Hematopoietic multipotent progenitor cell treated with erythropoietin and hydrocortisone succinate and interleukin-3 and kit ligand, for 8 days (in vitro differentiated cells): Measurements from ENCODE around the gene NES.

Source experiments
- DNase-seq: peaks from one replicate; pipeline ENCODE4 v3.0.0-alpha.2; 2015

Gene NES

DNA sequence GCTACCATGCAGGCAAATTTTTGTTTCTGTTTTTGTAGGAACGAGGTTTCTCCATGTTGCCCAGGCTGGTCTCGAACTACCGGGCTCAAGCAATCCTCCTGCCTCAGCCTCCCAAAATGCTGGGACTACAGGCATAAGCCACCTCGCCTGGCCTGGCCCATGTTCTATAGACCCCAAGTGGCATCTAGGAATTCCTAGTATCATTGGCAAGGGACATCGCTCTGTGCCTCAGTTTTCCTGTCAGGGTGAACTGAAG lies 14.5 kb downstream of the NES start:
- DNase-seq, result no peak

DNA sequence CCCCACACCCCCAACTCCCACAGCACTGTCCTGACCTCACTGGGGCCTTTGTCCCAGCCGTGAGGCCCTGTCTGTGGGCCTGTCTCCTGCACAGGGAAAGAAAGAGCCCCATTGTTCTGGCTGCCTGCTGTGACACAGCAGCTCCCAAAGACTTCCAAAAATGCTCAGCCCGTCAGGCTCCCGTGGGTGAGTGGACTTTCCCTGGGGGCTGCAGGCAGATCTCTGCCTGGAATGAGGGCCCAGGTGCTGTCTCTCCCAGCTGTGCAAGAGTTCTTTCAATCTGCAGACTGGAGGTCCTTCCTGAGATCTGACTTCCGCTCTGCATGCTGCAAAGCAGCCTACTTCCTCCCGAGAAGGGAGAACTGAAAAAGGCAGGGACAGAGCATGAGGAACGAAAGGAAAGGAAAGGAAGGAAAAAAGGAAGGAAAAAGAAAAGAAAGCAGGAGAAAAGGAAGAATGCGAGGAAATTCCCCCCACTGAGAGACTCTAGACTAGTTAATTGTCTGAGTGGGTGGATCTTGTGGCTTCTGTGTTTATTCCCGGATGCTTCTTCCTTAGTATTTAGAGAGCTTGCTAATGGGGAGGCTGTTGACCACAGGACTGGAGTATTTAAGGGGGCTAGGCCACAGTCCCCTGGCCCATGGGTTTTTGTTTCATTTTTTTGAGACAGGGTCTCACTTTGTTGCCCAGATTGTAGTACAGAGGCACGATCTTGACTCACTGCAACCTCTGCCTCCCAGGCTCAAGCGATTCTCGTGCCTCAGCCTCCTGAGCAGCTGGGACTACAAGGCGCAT lies 15.0 kb downstream of the NES start:
- no peak for DNase-seq

DNA sequence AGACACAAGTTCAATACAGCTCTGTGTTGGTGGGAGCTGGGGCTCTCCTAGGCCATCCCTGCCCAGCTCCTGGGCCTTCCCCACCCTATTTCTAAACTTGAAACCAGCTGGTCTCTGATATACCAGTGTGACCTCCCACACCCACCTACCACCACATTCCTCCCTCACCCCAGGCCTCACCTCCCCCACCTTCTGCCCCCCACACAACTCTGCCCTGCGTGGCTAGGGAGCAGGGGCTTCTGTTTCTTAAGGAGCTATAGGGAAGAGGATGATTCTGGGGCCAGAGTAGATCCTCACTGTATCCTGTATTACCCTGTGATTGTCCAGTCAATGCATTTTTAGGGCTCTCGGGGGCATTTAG lies 16.5 kb downstream of the NES start:
- no peak for DNase-seq

DNA sequence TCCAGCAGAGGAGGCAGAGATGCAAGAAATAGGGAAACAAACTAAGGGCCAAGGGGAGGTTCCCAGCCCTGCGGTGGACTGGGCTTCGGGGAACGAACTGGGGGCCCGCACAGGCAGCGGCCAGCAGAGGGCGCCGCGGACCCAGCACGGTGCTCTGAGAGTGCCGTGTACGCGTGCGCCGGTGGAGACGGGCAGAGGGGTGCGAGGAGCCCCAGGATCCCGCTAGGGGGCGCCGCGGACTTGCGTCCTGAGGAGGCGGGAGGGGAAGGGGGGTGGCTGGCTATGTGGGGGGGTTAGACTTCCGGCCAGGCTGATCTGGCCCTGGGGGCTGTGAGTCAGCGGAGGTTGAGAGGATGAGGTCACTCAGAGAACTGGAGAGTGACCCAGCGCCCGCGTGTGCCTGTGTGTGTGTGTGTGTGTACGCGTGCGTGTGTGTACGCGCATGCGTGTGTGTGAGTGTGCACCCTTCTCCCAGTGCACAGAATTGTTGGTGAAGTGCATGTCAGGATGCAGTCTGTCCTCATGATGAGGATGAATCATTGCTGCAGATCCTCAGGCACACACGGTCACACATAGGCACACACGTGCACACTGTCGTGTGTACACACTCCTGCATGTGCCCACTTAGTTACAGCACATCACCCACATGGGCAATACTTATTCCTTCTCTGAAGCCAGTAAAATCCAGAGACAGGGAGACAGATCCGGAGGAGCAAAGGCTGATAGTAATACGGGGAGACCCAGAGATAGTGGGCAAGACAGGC lies 17.0 kb downstream of the NES start:
- peak; percentile 95 for DNase-seq

DNA sequence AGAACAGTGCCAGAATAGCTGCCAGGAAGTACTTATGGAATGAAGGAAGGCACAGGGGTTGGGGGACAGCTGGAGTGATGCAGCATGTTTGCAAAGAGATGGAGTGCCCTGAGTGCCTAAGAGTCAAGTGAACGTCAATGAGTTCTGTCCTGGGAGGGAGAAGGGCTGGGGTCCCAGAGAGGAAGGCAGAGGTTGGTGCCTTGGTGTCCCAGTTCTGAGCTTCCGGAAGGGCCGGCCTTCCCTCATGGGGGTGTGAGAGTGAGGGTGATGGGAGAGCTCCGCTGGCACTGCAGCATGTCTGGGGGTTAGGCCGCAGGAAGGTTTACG lies 17.6 kb downstream of the NES start:
- DNase-seq, result no peak

DNA sequence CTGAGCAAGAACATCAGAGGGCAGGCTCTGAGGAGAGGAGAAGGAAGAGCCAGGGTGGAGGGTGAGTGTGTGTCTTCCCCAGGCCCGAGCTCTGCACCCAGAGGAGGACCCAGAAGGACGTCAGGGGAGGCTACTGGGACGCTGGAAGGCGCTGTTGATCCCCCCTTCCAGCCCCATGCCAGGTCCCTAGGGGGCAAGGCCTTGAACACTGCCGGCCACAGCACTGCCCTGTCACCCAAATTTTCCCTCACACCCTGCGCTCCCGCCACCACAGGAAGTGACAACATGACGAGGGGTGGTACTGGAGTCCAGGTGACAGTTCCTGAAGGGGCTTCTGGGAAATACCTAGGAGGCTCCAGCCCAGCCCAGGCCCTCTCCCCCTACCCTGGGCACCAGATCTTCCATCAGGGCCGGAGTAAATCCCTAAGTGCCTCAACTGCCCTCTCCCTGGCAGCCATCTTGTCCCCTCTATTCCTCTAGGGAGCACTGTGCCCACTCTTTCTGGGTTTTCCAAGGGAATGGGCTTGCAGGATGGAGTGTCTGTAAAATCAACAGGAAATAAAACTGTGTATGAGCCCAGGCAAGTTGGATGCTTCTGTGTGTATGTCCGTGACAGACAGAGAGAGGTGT lies 18.1 kb downstream of the NES start:
- DNase-seq, result no peak

DNA sequence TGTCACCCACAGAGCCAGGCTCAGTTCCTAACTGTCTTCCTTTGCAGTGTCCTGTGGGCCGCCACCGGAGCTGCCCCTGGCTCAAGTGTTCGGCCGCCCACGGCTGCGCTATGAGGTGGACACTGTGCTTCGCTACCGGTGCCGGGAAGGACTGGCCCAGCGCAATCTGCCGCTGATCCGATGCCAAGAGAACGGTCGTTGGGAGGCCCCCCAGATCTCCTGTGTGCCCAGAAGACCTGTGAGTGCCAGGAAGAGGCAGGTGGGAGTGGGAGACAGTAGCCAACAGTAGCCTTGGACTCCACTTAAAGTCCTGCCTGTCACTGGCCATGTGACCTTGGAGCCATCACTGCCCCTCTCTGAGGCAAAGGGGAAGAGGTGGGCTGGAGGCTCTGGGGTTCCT lies 18.7 kb downstream of the NES start:
- DNase-seq, result no peak

DNA sequence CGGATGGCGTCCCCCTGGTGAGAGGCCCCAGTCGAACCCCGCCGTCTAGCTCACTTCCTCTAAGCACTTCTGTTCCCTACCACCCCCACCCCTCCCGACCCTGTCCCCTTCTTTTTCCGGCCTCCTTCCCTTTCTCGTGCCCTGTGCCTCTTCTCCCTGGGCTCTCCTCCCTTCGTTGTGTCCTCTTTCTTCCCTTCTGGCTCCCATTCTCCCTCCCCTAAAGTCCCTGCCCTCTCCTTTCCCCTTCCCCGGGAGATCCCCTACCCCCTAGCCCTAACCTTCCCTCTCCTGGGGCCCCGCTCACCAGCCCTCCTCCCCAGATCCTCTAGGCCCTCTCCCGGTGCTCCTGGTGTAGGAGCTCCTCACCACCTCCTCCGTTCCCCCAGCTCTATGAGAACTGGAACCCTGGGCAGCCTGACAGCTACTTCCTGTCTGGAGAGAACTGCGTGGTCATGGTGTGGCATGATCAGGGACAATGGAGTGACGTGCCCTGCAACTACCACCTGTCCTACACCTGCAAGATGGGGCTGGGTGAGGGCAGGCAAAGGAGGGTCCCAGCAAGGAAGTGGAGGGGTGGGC lies 19.4 kb downstream of the NES start:
- DNase-seq, result no peak

DNA sequence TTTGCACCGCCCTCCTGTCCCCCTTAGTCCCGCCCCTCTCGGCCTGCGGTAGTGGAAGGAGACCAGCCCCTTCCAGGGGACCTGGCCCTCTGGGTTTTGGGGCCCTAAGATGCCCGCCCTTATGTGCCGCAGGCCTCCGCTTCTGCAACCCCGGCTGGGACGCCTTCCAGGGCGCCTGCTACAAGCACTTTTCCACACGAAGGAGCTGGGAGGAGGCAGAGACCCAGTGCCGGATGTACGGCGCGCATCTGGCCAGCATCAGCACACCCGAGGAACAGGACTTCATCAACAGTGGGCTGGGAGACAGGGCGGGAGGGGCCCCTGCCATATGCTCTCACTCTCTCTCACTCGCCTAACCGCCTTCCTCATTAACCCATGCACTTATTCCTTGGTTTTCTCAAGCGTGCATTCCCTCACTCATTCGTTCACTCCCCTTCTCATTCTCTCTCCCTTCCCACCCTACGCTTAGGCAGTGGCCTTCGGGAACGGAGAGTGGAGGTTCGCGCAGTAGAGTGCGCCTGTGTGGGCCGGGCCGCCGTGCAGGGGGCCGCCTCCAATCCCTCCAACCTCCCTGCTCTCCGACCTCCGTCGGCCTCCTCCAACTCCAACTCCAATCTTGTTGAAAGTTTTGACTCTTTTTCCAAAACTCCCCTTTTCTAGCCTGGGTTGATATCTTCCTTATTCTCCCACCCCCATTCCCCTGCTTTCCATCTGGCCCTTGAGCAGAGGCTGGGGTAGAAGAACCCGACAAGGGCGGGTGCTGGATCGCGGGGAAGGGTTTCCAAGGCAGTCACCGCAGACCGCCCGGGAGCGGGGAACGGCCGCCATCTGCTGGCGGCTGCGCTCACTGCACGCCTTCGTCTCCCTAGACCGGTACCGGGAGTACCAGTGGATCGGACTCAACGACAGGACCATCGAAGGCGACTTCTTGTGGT lies 20.1 kb downstream of the NES start:
- peak; percentile 58 for DNase-seq

DNA sequence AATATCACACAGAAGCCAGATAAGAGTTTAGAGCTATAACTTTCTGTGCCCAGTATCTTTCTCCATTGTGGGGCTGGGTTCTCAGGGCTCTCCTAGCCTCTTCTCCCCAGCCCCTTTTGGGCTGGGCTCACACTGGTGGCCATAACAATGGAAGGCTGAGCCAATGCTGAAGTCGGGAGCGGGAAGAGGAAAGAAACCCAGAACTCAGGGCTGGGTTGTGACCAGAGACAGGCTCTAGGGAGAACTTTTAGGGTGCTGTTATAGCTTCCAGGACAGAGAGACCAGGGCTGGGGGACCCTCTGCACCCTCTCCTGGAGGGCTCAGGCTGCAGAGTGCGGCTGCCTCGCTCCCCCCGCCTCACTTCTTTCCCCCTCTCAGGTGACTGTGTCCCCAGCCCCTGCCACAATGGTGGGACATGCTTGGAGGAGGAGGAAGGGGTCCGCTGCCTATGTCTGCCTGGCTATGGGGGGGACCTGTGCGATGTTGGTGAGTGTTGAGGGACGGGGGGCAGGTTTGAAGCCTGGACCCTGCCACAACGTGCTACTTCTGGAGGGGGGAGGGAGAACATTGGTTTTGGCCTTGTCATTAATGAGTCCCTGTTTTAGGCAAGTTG lies 21.2 kb downstream of the NES start:
- no peak for DNase-seq

DNA sequence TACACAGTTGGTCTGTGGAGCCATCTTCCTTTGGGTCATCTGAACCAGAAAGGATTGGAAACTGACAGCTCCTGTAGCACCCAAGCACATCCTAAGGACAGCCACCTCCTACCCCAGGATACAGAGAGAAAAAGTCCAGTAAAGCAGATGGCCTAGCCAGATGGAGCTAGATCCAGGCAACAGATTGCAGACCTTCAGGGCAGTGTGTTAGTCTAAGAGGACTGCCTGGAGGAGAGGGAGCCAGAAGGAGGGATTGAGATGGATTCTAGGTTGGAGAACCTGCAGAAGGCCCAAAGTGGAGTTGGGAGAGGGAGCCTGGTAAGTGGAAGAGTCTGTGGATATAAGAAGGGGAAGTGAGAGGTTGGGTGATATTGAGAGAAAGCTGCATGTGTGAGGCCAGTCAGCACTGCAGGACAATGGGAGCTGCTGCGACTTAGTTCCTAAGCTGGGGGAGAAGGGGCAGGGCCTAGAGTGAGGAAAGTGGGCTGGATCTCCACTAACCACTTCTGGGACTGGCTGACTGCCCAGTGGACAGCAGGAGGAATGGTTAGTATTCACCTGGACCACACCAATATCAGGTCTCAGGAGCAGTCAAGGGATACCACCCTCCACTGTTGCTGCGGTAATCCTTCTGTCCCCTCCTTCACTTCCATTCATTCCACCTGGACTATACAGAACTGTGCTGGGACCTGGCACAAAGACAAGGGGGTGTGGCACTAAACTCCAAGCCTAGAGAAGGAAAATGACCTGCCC lies 21.9 kb downstream of the NES start:
- DNase-seq, result no peak

DNA sequence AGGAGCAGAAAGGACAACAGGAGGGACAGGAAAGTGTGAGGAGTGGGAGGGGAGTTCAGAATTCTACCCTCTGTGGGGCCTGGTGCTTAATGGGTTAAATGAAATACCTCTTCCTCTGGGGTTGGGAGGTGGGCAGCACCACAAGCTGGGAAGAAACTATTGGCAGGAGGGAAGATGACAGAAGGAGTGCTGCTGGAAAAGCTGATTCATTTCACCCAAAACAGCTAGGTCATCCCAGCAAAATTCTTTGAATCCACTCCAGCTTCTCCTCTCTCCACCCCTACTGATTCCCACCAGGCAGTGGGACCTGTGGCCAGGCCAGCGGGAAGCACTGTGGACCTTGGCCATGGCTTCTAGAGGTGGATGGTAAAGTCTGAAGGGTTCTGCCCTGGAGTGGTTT lies 22.5 kb downstream of the NES start:
- no peak for DNase-seq

DNA sequence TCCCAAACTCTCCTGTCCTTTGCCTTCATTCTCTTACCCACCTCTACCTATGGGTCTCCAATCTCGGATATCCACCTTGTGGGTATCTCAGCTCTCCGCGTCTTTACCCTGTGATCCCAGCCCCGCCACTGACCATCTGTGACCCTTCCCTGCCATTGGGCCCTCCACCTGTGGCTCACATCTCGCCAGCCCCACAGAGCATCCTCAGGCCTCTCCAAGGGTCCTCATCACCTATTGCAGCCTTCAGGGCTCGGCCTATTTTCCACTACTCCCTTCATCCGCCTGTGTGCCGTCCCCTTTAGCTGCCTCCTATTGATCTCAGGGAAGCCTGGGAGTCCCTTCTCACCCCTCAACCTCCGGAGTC lies 24.2 kb downstream of the NES start:
- DNase-seq, result no peak

DNA sequence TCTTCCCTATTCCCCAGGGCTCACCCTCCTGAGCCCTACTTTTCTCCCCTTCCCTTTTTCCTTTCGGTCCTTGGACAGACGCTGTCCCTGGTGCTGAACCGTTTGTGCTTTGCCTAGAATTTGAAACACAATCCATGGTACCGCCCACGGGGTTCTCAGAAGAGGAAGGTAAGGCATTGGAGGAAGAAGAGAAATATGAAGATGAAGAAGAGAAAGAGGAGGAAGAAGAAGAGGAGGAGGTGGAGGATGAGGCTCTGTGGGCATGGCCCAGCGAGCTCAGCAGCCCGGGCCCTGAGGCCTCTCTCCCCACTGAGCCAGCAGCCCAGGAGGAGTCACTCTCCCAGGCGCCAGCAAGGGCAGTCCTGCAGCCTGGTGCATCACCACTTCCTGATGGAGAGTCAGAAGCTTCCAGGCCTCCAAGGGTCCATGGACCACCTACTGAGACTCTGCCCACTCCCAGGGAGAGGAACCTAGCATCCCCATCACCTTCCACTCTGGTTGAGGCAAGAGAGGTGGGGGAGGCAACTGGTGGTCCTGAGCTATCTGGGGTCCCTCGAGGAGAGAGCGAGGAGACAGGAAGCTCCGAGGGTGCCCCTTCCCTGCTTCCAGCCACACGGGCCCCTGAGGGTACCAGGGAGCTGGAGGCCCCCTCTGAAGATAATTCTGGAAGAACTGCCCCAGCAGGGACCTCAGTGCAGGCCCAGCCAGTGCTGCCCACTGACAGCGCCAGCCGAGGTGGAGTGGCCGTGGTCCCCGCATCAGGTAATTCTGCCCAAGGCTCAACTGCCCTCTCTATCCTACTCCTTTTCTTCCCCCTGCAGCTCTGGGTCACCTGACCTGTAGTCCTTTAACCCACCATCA lies 24.8 kb downstream of the NES start:
- peak; percentile 54 for DNase-seq

DNA sequence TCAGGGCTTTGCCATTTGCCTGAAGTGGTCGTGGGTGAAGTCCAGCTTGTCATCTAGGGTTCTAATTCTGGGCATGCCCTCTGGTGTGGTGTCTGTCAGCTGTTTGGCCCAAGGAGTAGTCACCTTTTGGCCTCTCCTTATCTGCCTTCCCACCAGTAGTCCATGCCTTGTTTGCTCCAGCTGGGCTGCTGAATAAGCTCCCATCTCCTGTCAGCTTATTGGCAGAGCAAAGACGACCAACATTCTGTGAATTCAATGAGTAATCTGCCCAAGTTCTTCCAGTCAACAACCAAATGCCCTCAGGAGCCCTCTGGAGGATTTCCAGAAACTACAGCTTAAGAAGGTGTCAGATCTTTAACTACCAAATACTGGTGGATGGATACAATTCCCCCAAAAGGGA lies 28.3 kb downstream of the NES start:
- DNase-seq, result no peak

DNA sequence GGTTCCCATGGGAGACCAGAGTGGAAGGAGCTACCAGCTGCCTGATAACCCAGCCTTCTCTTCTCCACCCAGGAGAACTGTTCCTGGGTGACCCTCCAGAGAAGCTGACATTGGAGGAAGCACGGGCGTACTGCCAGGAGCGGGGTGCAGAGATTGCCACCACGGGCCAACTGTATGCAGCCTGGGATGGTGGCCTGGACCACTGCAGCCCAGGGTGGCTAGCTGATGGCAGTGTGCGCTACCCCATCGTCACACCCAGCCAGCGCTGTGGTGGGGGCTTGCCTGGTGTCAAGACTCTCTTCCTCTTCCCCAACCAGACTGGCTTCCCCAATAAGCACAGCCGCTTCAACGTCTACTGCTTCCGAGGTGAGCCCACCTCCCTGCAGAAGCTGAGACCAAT lies 28.7 kb downstream of the NES start:
- no peak for DNase-seq

DNA sequence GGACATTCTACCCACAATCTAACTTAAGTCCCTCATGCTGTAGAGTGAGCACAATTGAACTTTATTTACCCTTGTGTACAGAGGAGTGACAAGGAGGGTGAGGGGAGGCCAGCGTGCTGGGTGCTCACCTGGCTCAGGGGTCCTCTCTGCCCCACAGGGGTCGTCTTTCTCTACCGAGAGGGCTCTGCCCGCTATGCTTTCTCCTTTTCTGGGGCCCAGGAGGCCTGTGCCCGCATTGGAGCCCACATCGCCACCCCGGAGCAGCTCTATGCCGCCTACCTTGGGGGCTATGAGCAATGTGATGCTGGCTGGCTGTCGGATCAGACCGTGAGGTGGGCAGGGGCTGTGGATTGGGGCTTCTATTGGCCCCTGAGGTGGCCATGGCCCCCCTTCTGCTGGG lies 29.9 kb downstream of the NES start:
- DNase-seq, result no peak

DNA sequence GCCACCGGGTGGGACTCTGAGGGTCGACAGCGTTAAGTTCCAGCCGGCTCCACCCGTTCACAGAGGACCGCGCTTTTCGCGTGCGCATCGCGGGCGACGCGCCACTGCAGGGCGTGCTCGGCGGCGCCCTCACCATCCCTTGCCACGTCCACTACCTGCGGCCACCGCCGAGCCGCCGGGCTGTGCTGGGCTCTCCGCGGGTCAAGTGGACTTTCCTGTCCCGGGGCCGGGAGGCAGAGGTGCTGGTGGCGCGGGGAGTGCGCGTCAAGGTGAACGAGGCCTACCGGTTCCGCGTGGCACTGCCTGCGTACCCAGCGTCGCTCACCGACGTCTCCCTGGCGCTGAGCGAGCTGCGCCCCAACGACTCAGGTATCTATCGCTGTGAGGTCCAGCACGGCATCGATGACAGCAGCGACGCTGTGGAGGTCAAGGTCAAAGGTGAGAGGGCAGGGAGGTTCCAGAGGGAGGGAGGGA lies 30.4 kb downstream of the NES start:
- no peak for DNase-seq

DNA sequence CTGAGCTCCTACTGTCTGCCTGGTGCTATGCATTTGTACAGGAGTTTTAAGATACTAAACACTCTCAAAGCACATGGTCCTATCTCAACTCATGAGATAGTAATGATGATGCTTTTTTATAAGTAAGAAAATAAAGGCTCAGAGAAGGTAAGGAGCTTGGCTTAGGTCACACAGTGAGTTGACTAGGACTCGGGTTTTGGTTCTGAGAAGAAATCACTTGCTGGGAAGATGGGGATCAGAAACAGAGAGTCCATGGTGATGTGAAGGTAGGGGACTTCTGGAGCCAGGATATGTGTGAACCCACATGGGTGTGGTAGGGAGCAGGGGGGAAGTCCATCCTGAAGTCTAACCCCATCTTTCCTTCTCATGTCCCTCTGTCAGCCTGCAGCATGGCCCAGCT lies 31.5 kb downstream of the NES start:
- DNase-seq, result no peak

DNA sequence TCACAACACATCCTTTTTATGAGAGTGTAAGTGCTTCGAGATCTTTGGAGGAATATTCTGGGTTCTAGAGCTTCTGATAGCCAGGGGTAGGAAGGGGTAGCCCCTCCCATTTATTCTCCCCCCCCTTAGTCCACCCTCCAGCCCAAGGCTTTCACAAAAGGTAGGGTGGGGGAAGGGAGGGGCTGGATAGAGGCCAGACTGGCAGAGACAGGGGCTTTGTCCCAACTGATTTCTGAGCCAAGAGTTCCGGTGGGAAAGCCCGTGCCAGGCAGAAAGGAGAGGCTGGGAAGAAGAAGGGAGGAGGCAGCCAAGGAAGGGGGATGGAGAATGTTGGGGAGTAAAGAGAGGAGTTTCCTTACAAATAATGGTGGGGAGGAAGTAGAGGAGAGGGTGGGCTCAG lies 32.2 kb downstream of the NES start:
- DNase-seq, result no peak

DNA sequence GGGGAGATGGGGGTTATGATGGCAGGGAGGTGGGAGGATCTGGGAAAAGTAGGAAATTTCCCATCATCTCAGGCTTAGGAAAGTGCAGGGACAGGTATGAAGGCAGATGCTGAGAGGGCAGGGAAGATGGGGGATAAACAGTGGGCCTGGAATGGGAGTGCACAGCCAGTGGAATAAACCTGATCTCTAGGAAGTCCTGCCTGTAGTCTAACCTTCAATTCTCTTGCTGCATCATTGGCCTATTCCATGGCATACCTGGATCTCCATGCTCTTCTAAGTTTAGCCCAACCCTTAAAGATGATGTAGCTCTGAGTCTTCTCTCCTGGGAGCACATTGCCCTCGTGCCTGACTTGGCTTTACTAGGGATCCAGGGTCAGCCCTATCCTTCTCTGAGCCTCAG lies 32.6 kb downstream of the NES start:
- no peak for DNase-seq
